Vagina (tissue), 2 donors: ENCODE data around the gene ZCCHC14. TPM values are rescaled to one million over a fixed set of nuclear protein-coding genes. Genes with fewer than 3 reads are reported as not detected.
"Not testable (repeated sequence)": the region's sequence is repeated elsewhere in the genome, so short reads cannot be mapped to it uniquely, and the experiment has no call there.

Experiments used
- DNase-seq, 2 donors: peaks; one replicate each; pipeline ENCODE4 v3.0.0-alpha.2; 2017; ENCODE audit errors: extremely low spot score in 2 of 2
- H3K27ac ChIP-seq: fragments of 200-600 bp; sonication (generic); one replicate; pipeline ENCODE4 v1.5.1; 2019
- H3K27me3 ChIP-seq: fragments of 200-600 bp; sonication (generic); one replicate; pipeline ENCODE4 v1.5.1; 2019
- H3K36me3 ChIP-seq, 2 donors: fragments of 200-600 bp; sonication (generic); one replicate each; pipeline ENCODE4 v1.5.1; 2017 to 2019
- H3K4me1 ChIP-seq: fragments of 200-600 bp; sonication (generic); one replicate; pipeline ENCODE4 v1.5.1; 2019
- H3K4me3 ChIP-seq, 2 donors: fragments of 200-600 bp; sonication (generic); 1 replicate in 1 of 2; 2 replicates in 1 of 2; pipeline ENCODE4 v1.5.1; 2016 to 2019
- H3K9me3 ChIP-seq: fragments of 200-600 bp; sonication (generic); one replicate; pipeline ENCODE4 v1.5.1; 2019
- CTCF ChIP-seq, 3 experiments: fragments of 450-650 bp in 2 of 3; fragments of 200-600 bp in 1 of 3; sonication (generic) in 1 of 3; IDR thresholded peaks; one replicate each; pipeline ENCODE4 v1.5.1; 2017 to 2019; ENCODE audit warnings: antibody characterized with exemption in 3 of 3, mild to moderate bottlenecking in 2 of 3, moderate library complexity in 2 of 3
- POLR2A ChIP-seq, 2 donors: fragments of 450-650 bp; IDR thresholded peaks; one replicate each; pipeline ENCODE4 v1.6.1; 2017; ENCODE audit warnings: antibody characterized with exemption in 2 of 2, mild to moderate bottlenecking in 2 of 2, moderate library complexity in 2 of 2
- POLR2AphosphoS5 ChIP-seq, 2 donors: sonication (generic); formaldehyde crosslinking; IDR thresholded peaks; one replicate each; pipeline ENCODE4 v1.9.0; 2017; ENCODE audit warnings: antibody characterized with exemption in 2 of 2, mild to moderate bottlenecking in 2 of 2, low read depth in 1 of 2; ENCODE audit not compliant: insufficient read depth in 1 of 2
- intact Hi-C: fragments of 100-400 bp; cut with DNase I; formaldehyde crosslinking; loops from one replicate; pipeline ENCODE4 v1.15.1; 2023
- total RNA-seq: library from RNA; depleted of rRNA; stranded (reverse); fragments of >200 nt; gene quantifications from one replicate; pipeline ENCODE4 v1.2.3, GENCODE V29; 2016

ZCCHC14 gene
- total RNA-seq, 1 donor from 2014 or later: 74.2 TPM

GRCh38 chr16:87382023-87382785 lies 110.6 kb downstream of the ZCCHC14 start:
- H3K9me3 ChIP-seq: no peaks in the 10 kb centered on the region
- peak overlapping the region; percentile 62 to 94 for H3K4me3 ChIP-seq
- intact Hi-C loops: loop anchor here (5.0 kb wide), 1 partner anchor 55 kb away; no protein-coding TSS in a partner anchor
- H3K36me3 ChIP-seq: no peaks in the 10 kb centered on the region
- no peaks in the 10 kb centered on the region for H3K27me3 ChIP-seq
- peaks cover 75% of the 10 kb centered on the region for H3K4me1 ChIP-seq
- TF ChIP-seq POLR2A (IDR thresholded peaks at IDR 0.05) (no peak), CTCF (IDR thresholded peaks at IDR 0.05) (no peak), POLR2AphosphoS5 (IDR thresholded peaks at IDR 0.05; ENCODE audit: insufficient read depth in 1 of 2, low read depth in 1 of 2) (no peak)
- no peak for DNase-seq
- peak overlapping the region; percentile 98 for H3K27ac ChIP-seq

- Histone ChIP-seq H3K36me3 (no peaks in the 10 kb centered on the region), H3K4me3 (peak overlapping the region; percentile 62 to 94), H3K9me3 (no peaks in the 10 kb centered on the region), H3K4me1 (peaks cover 78% of the 10 kb centered on the region), H3K27me3 (no peaks in the 10 kb centered on the region), H3K27ac (peak overlapping the region; percentile 98)
- intact Hi-C loops: loop anchor here (5.0 kb wide), 1 partner anchor 54 kb away; no protein-coding TSS in a partner anchor
- no peak for TF ChIP-seq POLR2AphosphoS5 (IDR thresholded peaks at IDR 0.05; ENCODE audit: insufficient read depth in 1 of 2, low read depth in 1 of 2)
- no peak for TF ChIP-seq POLR2A (IDR thresholded peaks at IDR 0.05)
- no peak for TF ChIP-seq CTCF (IDR thresholded peaks at IDR 0.05)
- DNase-seq: no peak
These were observed 111.9 kb downstream of the ZCCHC14 start for GRCh38 chr16:87380881-87381280.

GRCh38 chr16:87380403-87380802 lies 112.4 kb downstream of the ZCCHC14 start:
- Histone ChIP-seq H3K4me1 (peaks cover 83% of the 10 kb centered on the region), H3K4me3 (peak overlapping the region in 1 of 2 donors; percentile 62), H3K36me3 (no peaks in the 10 kb centered on the region), H3K27ac (peak overlapping the region; percentile 98), H3K9me3 (no peaks in the 10 kb centered on the region), H3K27me3 (no peaks in the 10 kb centered on the region)
- no peak for TF ChIP-seq POLR2AphosphoS5 (IDR thresholded peaks at IDR 0.05; ENCODE audit: insufficient read depth in 1 of 2, low read depth in 1 of 2)
- TF ChIP-seq CTCF (IDR thresholded peaks at IDR 0.05): no peak
- no peak for TF ChIP-seq POLR2A (IDR thresholded peaks at IDR 0.05)
- intact Hi-C loops: loop anchor here (5.0 kb wide), 1 partner anchor 53 kb away; no protein-coding TSS in a partner anchor
- DNase-seq: no peak

GRCh38 chr16:87379312-87379752 lies 113.5 kb downstream of the ZCCHC14 start:
- H3K4me1 ChIP-seq: peaks cover 83% of the 10 kb centered on the region
- not testable (repeated sequence) for DNase-seq

GRCh38 chr16:87376660-87377059 lies 116.2 kb downstream of the ZCCHC14 start:
- H3K36me3 ChIP-seq: no peaks in the 10 kb centered on the region
- H3K27me3 ChIP-seq: no peaks in the 10 kb centered on the region
- H3K27ac ChIP-seq: peak overlapping the region; percentile 34
- no peak overlapping the region for H3K4me3 ChIP-seq
- peaks cover 79% of the 10 kb centered on the region for H3K4me1 ChIP-seq
- DNase-seq: no peak
- intact Hi-C loops: no loop called here
- TF ChIP-seq POLR2AphosphoS5 (IDR thresholded peaks at IDR 0.05; ENCODE audit: insufficient read depth in 1 of 2, low read depth in 1 of 2): no peak
- TF ChIP-seq CTCF (IDR thresholded peaks at IDR 0.05): no peak
- TF ChIP-seq POLR2A (IDR thresholded peaks at IDR 0.05): no peak
- no peaks in the 10 kb centered on the region for H3K9me3 ChIP-seq

More at GRCh38 chr16:87379312-87379752, 113.5 kb downstream of the ZCCHC14 start:
- H3K9me3 ChIP-seq, H3K27me3 ChIP-seq, intact Hi-C loops, H3K36me3 ChIP-seq, H3K4me3 ChIP-seq: not testable (repeated sequence)
- H3K27ac ChIP-seq: peak overlapping the region; percentile 98
